BLaER1 (cell line): ENCODE data around the gene FUT6.

Source experiments
- H3K27ac ChIP-seq: shearing (Covaris generic); formaldehyde crosslinking; 2 replicates; pipeline ENCODE4 v1.8.1; 2022
- H3K27me3 ChIP-seq: shearing (Covaris generic); formaldehyde crosslinking; 2 replicates; pipeline ENCODE4 v1.8.1; 2022
- H3K36me3 ChIP-seq: shearing (Covaris generic); formaldehyde crosslinking; 2 replicates; pipeline ENCODE4 v1.8.1; 2022
- H3K4me1 ChIP-seq: shearing (Covaris generic); formaldehyde crosslinking; 2 replicates; pipeline ENCODE4 v1.8.1; 2022
- H3K4me2 ChIP-seq: shearing (Covaris generic); formaldehyde crosslinking; 2 replicates; pipeline ENCODE4 v1.8.1; 2022
- H3K4me3 ChIP-seq: shearing (Covaris generic); formaldehyde crosslinking; 2 replicates; pipeline ENCODE4 v1.8.1; 2022
- H3K9ac ChIP-seq: shearing (Covaris generic); formaldehyde crosslinking; 2 replicates; pipeline ENCODE4 v1.8.1; 2022
- H3K9me3 ChIP-seq: shearing (Covaris generic); formaldehyde crosslinking; 2 replicates; pipeline ENCODE4 v1.8.1; 2022
- H4K20me1 ChIP-seq: shearing (Covaris generic); formaldehyde crosslinking; 2 replicates; pipeline ENCODE4 v1.8.1; 2022
- Cebpa-rat ChIP-seq: shearing (Covaris generic); IDR thresholded peaks from 2 replicates; pipeline ENCODE4 v1.8.1; 2022

The FUT6 gene

DNA sequence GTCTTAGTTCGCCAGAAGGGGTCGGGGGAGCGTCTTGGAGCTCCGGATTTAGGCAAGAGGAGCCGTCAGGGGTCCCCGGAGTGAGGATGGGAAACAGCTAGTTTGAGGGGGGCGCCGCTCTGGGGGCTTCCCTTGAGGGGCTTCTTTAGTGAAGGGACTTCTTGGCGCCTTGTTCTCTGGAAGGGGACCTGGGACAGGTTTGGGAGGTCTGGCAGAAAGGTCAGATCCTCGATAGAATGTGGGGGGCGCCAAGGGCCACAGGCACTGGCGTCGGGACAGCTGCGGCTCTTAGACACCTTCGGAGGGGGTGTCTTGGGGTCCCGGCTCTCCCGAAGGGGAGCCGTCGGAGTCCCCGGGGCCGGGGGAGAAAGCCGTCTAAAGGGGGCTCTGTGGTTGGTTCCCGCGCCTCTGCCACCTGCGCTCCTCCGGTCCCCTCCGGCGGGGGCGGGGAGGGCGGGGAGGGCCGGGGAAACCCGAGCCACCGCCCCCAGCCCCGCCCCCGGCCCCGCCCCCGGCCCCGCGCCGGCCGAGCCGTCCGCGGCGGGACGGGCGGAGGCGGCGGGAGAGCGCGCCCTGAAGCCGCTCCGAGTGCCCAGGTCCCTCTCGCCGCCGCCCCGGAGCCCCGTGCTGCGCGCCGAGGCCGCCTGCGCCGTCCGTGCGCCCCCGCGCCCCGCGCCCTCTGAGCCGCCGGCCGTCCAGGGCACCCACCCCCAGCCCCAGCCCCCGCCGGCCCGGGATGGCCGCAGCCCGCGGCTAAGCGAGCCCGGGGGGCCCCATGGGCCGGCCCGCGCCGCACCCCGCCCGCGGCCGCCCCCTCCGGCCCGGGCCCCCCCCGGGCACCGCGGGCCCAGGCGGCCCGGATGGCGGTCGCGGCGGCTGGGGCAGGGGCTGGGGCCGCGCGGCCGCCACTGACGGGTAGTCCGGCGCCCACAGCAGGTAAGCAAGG, 34.7 kb downstream of the FUT6 start, which contains the start of gene NRTN:
TSS of gene NRTN (plus strand) at position 552 of the 946 bp plus-strand sequence. CDS start 19,099 bp downstream, outside the sequence.
- peaks cover 26% of the 10 kb centered on the region for H3K27me3 ChIP-seq
- no peak within 1 kb of the TSS for H3K9ac ChIP-seq
- no peak for TF ChIP-seq Cebpa-rat
- H3K36me3 ChIP-seq = no peaks in the 10 kb centered on the region
- H3K9me3 ChIP-seq = no peaks in the 10 kb centered on the region
- 0 out of 2 replicates have a peak within 1 kb of the TSS, but pooled peaks have one; percentile 8 for H3K27ac ChIP-seq
- peaks cover 58% of the 10 kb centered on the region for H3K4me1 ChIP-seq
- H3K4me3 ChIP-seq = peak within 1 kb of the TSS; percentile 60
- no peaks in the 10 kb centered on the region for H4K20me1 ChIP-seq
- peak within 1 kb of the TSS; percentile 90 for H3K4me2 ChIP-seq

DNA sequence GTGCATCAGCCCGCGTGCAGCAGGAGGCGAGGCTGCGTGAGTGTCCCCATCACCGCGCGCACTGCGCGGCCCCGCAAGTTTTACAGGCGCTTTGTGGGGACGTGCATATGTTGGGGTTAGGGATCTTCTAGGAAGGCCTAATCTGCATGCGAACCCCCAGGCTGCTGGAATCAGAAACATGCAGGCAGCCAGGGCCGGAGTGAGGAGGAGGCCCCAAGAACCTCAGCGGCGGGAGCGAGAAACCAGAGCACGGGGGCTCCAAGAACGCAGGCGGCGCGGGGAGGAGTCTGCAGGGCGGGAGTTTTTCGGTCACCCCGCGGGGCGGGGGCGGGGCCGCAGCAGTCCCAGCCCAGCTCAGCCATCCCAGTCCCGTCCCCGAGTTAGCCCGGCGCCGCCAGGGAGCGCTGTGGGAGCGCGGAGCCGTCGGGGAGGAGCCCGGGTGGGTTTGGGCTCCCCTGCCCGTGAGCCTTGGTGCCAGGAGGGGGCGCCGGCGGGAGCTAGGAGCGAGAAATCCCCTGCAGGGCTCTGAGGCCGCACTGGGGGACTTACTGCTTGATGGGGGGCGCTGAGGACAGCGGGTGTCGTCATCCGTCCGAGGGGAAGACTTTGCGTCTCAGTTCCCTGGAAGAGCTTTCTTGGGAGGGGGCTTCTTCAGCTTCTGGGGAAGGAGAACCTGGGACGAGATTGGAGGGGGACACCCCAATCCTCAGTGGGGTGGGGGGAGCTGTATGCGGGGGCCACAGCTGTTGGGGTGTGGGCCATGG, 35.6 kb downstream of the FUT6 start:
- TF ChIP-seq Cebpa-rat = no peak
- H3K27ac ChIP-seq = 0 out of 2 replicates have a peak overlapping the region, but pooled peaks have one; percentile 8
- peaks cover 34% of the 10 kb centered on the region for H3K27me3 ChIP-seq
- H3K9ac ChIP-seq = no peak overlapping the region
- no peaks in the 10 kb centered on the region for H3K9me3 ChIP-seq
- no peaks in the 10 kb centered on the region for H4K20me1 ChIP-seq
- H3K4me3 ChIP-seq = peak overlapping the region; percentile 60
- peak overlapping the region; percentile 90 for H3K4me2 ChIP-seq
- peaks cover 66% of the 10 kb centered on the region for H3K4me1 ChIP-seq
- no peaks in the 10 kb centered on the region for H3K36me3 ChIP-seq

DNA sequence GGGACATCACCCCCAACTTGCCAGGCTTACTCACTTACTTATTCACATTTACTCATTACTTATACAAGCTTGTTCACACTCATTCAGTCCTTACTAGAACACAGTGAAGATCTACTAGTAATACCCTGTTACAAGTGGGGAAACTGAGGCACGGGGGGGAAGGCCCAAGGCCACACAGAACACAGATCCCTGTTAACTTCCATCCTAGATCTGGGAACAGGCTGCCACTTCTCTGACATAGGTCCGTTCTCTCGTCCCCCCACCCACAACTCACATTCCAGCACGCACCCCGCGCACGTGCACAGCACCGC, 36.1 kb downstream of the FUT6 start:
- no peak overlapping the region for H3K9ac ChIP-seq
- TF ChIP-seq Cebpa-rat = no peak
- no peaks in the 10 kb centered on the region for H3K9me3 ChIP-seq
- H3K27ac ChIP-seq = no peak overlapping the region
- H3K4me3 ChIP-seq = peak overlapping the region; percentile 53
- peaks cover 70% of the 10 kb centered on the region for H3K4me1 ChIP-seq
- H3K27me3 ChIP-seq = peaks cover 37% of the 10 kb centered on the region
- H3K4me2 ChIP-seq = peak overlapping the region; percentile 90
- no peaks in the 10 kb centered on the region for H3K36me3 ChIP-seq
- no peaks in the 10 kb centered on the region for H4K20me1 ChIP-seq

DNA sequence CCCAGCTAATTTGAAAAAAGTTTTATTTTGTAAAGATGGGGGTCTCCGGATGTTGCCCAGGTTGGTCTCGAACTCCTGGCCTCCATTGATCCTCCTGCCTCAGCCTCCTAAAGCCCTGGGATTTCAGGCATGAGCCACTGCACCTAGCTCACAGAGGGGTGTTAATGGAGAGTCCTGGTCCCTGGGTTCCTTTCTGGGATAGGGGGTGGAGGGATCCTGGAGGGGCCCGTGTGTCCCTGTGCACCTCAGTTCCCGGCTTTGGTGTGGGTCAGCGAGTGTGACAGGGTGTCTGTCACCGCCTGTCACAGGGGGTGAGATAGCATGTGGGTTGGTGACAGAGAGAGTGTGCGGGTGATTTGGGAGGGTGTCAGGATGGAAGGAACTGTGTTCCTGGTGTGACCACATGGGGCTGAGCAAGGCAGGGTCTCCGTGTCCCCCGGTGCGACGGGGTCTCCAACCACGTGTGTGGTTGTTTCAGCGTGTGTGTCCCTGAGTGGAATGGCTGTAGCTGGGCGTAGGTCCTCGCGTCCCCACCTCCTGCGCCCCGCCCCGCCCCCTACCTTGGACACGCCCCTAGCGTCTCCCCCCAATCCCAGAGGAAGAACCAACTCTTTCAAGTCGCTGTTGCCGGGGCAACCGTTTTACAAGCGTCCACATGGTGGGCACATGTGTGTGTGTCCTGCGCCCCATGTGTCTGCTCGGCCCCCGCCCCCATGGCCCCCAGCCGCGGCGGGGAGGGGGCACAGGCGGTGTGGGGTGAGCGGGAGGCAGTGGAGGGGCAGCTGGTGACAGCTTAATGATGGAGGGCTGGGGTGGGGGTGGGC, 37.5 kb downstream of the FUT6 start:
- no peak overlapping the region for H3K27ac ChIP-seq
- peaks cover 37% of the 10 kb centered on the region for H3K27me3 ChIP-seq
- H3K9me3 ChIP-seq = no peaks in the 10 kb centered on the region
- H4K20me1 ChIP-seq = no peaks in the 10 kb centered on the region
- H3K9ac ChIP-seq = no peak overlapping the region
- no peaks in the 10 kb centered on the region for H3K36me3 ChIP-seq
- no peak for TF ChIP-seq Cebpa-rat
- peaks cover 69% of the 10 kb centered on the region for H3K4me1 ChIP-seq
- peak overlapping the region; percentile 90 for H3K4me2 ChIP-seq
- peak overlapping the region; percentile 14; the same call in 1 of the 2 replicates for H3K4me3 ChIP-seq

DNA sequence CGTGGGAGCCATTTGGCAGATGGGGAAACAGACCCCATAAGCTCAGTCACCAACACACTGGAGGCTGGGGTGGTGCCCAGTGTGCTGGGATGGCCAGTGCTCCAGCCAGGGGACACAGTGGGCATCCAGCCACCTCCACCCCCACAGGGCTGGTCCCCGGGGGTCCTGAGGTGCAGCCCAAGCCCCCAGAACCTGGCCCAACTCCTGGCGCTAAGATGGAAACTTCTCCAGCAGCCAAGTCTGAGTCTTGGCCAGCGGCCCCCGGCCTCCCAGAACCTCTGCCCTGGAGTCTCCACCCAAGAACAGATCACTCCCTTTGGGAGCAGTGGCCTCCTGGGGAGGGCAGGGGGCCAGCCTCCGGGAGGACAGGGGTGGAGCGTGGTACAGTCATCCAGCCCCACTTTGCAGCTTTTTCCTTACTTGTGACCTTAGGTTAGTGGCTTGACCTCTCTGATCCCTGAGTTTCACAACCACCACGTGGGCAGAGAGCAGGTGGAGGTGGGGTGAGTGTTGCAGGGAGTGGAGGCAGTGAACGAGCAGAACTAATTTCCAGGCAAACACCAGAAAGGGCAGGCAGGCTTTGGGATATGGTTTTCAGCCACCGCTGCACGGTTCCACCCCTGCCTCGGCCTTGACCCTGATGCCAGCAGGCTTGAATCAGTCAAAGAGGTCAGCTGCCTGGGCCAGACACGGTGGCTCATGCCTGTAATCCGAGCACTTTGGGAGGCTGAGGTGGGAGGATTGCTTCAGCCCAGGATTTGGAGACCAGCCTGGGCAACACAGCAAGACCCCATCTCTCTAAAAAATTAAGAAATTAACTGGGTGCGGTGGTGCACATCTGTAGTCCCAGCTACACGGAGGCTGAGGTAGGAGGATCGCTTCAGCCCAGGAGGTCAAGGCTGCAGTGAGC, 38.9 kb downstream of the FUT6 start:
- H3K27ac ChIP-seq = no peak overlapping the region
- peaks cover 25% of the 10 kb centered on the region for H3K27me3 ChIP-seq
- H3K9ac ChIP-seq = no peak overlapping the region
- H3K36me3 ChIP-seq = no peaks in the 10 kb centered on the region
- H3K4me3 ChIP-seq = no peak overlapping the region
- peaks cover 62% of the 10 kb centered on the region for H3K4me1 ChIP-seq
- TF ChIP-seq Cebpa-rat = no peak
- H3K4me2 ChIP-seq = no peak overlapping the region
- no peaks in the 10 kb centered on the region for H3K9me3 ChIP-seq
- no peaks in the 10 kb centered on the region for H4K20me1 ChIP-seq

DNA sequence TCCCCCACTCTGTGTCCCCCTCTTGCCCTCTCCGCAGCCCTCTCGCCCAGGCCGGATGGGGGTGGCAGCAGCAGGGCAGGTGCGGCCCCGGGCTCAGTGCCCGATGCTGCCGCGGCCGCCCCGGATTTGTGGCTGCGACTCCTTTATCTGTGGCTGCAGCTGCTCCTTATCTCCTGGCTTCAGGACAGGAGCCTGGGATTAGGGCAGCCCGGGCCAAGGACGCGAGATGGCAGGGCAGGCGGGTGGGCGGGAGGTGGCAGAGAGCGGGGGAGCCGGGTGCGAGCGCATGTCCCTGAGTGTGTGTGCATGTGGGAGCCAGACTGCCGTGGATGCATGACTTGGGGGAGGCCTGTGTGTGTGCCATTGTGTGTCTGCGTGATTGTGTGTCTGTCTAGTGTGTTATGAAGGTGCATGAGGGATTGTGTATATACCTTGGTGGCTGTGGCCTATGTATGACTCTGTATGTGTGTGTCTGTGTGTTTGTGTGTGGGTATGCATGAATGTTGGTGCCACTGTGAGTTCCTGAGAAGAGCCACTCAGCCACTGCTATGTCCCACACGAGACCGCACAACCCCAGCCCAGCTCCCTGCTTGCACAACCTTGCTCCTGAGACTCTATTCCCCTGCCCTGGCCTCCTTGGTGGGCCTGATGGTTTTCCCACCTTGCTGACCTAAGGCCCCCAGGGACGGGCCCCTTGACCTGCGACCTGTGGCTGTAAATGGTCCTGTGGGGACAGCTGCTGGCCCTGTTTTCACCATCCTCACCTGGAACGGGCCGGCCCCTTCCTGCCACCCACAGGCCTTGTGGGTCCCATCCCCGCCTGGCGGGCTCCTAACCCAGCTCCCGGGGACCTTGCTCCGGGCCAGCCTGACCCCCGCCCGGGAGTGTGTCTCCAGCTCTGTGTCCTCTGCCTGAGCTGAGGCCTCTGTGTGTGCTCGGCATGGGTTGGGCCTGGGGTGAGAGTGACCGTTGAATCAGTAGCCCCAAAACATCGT, 40.0 kb downstream of the FUT6 start:
- no peak for TF ChIP-seq Cebpa-rat
- H3K4me1 ChIP-seq = peaks cover 57% of the 10 kb centered on the region
- peak overlapping the region; percentile 53 for H3K9ac ChIP-seq
- no peaks in the 10 kb centered on the region for H3K9me3 ChIP-seq
- H3K36me3 ChIP-seq = no peaks in the 10 kb centered on the region
- no peak overlapping the region for H3K4me3 ChIP-seq
- H3K27ac ChIP-seq = peak overlapping the region; percentile 65; the same call in 1 of the 2 replicates
- peaks cover 15% of the 10 kb centered on the region for H3K27me3 ChIP-seq
- H4K20me1 ChIP-seq = no peaks in the 10 kb centered on the region
- H3K4me2 ChIP-seq = peak overlapping the region; percentile 78

DNA sequence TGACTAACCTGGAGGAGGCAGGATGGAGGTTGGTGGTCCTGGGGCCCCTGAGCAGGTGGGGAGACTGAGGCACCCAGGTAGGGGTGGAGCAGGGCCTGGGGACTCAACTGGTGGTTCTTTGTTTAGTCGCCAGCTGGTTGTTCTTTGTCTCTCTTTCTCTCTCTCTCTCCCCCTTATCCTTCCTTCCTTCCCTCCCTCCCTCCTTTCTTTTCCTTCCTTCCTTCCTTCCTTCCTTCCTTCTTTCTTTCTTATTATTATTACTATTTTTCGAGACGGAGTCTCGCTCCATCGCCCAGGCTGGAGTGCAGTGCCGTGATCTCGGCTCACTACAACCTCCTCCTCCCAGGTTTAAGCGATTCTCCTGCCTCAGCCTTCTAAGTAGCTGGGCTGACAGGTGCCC, 41.3 kb downstream of the FUT6 start:
- H3K27me3 ChIP-seq = peaks cover 11% of the 10 kb centered on the region; the same call in 1 of the 2 replicates
- H3K9ac ChIP-seq = no peak overlapping the region
- peak overlapping the region; percentile 44; the same call in 1 of the 2 replicates for H3K27ac ChIP-seq
- peak overlapping the region; percentile 78 for H3K4me2 ChIP-seq
- TF ChIP-seq Cebpa-rat = no peak
- H4K20me1 ChIP-seq = no peaks in the 10 kb centered on the region
- H3K4me3 ChIP-seq = no peak overlapping the region
- H3K4me1 ChIP-seq = peaks cover 47% of the 10 kb centered on the region
- H3K36me3 ChIP-seq = no peaks in the 10 kb centered on the region
- H3K9me3 ChIP-seq = no peaks in the 10 kb centered on the region
